Activated T-cell treated with anti-CD3 and anti-CD28 coated beads for 1 hour (primary cell): ENCODE results near the gene HSDL2.
A peak's percentile ranks its signal among the peaks of the same experiment; 100 is the strongest.
"Not testable (repeated sequence)": the region's sequence is repeated elsewhere in the genome, so short reads cannot be mapped to it uniquely, and the experiment has no call there.

Experiments used
- DNase-seq: peaks from one replicate; pipeline ENCODE4 v3.0.0-alpha.2; 2020; ENCODE audit warnings: low read depth

Gene HSDL2

DNA sequence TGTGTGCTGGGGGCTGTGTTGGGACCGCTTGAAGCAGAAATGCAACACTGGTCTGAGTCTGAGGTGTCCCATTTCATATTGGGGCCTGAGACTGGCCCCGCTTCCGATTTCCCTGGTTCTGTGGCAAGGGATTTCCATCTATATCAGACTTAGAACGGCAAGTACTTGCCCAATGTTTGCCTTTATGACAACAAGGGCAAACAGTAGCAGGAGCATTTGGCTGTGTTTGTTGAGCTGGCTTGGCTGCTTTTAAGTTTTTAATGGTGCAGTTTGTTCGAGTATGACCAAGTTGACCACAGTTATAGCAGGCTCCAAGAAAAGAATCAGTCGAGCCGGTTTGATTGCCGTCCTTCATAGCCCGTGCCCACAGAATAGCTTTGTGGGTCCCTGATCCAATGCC is 17.0 kb downstream of the HSDL2 start:
- no peak for DNase-seq

DNA sequence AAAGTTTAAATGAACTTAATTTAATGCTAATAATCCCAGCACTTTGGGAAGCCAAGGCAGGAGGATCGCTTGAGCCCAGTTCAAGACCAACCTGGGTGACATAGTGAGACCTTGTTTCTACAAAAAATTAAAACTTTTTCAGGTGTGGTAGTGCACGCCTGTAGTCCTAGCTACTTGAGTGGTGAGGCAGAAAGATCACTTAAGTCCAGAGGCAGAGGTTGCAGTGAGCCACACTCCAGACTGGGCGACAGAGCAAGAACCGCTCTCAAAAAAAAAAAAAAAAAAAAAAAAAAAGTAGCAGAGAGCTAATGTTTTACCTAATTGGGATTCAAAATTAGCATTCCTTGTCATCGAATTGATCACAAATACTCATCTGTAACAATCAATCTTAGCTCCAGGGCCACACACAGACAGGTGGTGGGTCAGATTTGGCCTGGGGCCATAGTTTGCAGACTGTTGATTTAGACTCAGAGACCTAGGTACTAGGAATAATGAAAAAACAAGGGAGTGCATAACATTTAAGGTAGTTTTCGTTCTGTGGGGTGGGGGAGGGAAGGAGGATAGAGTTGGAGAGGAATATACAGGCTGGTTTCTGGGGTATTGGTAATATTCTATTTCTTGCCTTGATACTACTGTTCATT is 21.4 kb downstream of the HSDL2 start:
- no peak for DNase-seq

- no peak for DNase-seq
Observed at GRCh38 chr9:112403614-112404201, 23.8 kb downstream of the HSDL2 start.

DNA sequence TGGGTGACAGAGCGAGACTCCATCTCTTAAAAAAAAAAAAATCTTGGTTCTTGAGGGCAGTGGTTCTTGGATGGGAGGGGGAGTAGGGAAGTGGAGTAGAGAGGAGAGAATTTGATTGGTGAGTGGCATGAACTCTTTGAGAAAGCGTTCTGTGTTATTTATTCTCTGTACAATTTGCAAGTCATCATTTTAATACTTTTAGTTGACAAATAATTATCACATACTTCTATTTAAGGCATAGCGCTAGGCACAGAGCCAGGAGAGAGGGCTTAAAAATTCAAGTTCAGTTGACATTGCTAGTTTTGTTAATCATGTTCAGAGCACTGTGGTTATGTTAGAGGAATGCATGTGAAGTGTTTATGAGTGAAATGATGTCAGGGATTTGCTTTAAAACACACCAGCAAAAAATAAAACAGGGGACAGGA is 24.6 kb downstream of the HSDL2 start:
- DNase-seq: no peak

GRCh38 chr9:112408275-112408674 is 28.4 kb downstream of the HSDL2 start:
- DNase-seq: no peak

DNA sequence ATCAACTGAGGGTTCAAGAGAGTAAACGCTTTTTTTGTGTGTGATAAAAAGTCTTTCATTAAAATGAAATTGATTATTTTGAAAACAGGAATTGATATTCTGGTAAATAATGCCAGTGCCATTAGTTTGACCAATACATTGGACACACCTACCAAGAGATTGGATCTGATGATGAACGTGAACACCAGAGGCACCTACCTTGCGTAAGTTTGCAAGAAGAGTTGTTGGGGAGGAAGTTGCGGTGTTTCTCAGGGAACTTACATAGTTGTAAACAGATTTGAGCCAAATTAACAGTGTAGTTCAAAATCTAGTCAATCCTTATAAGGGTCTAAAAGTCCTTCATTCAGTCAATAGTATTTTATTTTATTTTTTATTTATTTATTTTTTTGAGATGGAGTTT is 28.9 kb downstream of the HSDL2 start:
- no peak for DNase-seq

DNA sequence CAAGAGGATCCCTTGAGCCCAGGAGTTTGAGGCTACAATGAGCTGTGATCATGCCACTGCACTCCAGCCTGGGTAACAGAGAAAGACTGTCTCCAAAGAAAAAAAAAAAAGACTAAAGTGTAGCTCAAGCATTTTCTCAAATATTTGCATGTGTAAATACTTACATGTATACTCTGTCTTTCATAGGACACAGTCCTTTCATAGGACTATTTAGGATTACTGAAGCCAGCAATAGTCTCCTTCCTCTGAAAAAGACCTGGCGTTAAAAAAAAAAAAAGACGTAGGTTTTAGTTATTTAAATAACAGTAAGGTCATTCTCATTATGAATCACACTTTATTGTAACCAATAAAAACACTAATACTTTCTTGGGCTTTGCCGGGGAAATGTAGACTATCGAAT is 29.9 kb downstream of the HSDL2 start:
- DNase-seq: no peak

DNA sequence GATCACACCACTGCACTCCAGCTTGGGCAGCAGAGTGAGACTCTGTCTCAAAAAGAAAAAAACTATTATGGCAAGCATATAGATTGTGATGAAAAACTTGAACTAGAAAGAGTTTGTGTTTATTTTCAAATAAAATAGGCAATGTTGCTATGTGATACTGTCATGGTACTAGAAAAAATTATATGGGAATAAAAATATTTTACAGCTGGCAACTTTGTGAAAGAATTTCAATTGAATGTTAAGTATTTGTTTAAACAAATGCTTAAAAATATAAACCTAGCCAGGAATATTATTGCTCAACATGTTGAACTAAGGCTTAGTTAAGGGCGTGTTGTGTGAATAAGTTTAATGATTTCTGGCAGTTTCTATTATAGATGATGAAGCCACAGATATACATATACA is 31.7 kb downstream of the HSDL2 start:
- no peak for DNase-seq

DNA sequence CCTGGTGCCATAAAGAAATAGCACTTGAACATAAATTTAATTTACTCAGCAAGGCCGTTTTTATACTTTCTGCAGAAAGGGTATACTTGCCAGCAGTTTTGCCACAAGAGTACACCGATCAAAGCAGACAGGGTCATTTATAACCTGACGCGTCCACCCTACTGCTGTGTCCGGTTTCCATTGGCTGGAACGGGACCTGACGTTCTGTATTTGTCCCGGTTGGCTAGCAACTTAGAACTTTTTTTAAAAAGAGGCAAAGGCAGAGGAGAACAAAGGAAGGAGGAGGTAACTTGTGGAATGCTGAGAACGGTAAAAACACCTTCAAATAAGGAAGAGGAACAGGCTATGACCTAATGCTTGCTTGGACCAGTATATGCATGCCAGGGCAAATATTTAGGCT is 33.8 kb downstream of the HSDL2 start:
- not testable (repeated sequence) for DNase-seq

DNA sequence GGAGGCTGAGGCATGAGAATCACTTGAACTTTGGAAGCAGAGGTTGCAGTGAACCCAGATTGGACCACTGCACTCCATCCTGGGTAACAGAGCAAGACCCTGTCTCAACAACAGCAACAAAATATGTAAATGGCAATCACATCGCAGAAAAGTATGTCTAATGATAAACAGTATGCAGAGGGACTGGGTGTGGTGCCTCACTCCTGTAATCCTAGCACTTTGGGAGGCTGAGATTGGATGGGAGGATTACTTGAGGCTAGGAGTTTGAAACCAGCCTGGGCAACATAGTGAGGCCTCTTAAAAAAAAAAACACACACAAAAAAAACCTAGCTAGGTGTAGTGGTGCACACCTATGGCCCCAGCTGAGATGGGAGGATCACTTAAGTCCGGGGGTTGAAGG is 40.3 kb downstream of the HSDL2 start:
- no peak for DNase-seq

DNA sequence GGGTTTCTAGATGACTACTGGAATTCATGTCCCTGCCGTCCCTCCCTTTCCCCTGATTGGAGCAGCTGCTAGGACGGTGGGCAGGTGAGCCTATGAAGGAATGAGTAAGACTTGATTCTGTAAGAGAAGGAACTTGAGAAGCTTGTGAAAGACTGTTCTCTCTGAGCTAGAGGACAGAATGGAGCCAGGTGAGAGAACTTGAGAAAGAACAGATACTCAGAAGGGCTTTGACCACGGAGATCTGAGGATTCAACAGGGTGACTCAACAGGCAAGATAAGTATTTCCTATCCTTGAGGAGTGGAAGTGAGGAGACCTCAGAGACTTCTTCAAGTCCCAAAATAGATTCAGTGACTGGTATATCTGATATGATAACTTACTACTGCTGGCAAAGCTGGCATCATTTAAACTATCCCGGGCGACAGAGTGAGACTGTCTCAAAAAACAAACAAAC is 41.9 kb downstream of the HSDL2 start:
- DNase-seq: no peak

DNA sequence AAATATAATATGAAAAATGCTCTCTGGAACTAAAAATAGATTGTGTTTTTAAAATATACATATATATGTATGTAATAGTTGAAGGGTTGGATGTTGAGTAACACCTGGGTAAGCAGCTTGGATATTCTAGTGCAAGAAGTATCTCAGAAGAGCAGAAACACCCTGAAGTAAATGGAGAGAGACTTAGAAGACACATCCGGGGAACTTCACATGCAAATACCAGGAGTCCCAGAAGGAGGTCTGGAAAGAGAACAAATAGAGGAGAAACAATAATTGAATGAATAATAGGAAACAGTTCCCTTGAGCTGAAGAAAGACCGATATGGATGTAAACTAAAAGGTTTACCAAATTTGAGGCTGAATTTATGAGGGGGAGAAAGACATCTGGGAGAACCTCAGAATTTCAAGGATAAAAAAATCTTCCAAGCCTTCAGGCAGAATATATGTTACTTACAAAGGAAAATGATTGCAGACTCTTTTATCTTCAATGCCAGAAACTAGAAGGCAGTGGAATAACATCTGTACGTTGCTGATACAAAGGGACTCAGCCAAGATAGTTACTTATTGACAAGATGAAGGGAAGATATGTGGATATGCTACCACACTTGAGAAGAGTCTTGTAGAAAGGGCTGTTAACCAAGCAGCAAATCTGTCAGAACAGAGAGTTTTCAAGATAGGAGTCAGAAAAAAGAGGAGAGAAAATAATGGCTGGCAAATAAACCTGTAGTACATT is 42.7 kb downstream of the HSDL2 start:
- DNase-seq: no peak

GRCh38 chr9:112430006-112430522 is 50.2 kb downstream of the HSDL2 start:
- DNase-seq: no peak

GRCh38 chr9:112433499-112434392 is 53.8 kb downstream of the HSDL2 start:
- no peak for DNase-seq

- no peak for DNase-seq
Observed at GRCh38 chr9:112434487-112434886, 54.6 kb downstream of the HSDL2 start.

DNA sequence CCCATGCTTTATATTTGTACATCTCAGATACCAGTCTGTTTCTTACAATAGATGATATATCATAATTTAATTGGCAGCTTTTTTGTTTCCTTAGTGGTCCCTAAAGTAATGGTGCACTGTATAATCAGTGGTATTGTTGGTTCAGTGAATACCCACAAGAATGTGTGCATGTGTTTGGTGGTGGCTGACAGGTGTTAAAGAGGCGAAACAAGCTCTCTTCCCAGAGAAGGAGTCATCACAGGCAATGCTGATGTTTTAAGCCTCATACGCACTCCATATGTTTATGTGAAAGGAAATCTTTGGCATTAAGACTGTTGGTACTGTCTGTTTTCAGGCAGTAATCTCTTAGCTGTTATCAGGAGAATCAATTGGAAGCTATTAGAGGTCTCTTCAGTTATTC is 57.5 kb downstream of the HSDL2 start:
- no peak for DNase-seq

DNA sequence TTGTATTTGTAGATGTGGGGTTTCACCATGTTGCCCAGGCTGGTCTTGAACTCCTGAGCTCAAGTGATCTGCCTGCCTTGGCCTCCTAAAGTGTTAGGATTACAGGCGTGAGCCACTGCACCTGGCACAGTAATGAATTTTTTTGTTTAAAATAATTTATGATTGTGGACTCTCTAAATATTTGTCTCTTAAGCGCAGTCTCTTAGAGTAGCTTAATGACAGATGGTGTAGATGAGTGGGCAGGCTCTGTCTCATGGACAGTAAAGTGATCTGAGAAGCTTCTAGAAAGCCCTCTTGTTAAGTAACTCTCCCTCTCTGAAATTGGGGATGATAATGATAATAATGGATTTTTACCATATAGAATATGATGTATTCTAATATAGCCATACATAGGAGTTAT is 59.3 kb downstream of the HSDL2 start:
- DNase-seq: no peak

GRCh38 chr9:112439825-112440224 is 59.9 kb downstream of the HSDL2 start:
- DNase-seq: no peak

DNA sequence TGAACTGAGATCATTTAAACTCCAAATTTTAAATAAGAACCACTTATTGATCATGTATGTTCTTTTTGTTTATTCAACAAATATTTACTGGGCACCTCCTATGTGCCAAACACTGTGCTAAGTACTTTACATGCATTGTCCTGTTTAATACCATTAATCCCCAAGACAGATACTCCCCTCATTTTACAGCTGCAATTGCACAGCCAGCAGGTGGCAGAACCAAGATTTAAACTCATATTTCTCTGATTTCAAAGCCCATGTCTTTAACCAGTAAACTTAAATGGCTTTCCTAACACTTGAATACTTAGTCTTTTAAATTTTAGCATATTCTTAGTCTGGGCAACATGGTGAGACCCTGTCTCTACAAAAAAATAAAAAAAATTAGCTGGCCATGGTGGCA is 63.3 kb downstream of the HSDL2 start:
- peak; percentile 3 for DNase-seq

DNA sequence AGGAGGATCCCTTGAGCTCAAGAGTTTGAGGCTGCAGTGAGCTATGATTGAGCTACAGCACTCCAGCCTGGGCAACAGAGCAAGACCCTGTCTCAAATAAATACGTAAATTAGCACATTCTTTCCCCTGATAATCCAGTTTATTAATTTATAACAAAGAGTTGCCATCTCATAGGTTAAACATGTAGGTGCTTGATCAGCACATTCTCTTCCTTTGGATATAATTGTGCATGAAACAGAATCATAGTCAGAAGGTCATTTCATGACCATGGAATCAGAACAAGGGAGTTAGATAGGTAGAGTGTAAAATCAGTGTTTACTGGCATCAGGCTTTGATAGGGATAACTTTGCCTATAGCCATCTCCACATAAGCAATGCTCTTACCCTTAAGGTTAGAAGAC is 63.7 kb downstream of the HSDL2 start:
- DNase-seq: no peak

DNA sequence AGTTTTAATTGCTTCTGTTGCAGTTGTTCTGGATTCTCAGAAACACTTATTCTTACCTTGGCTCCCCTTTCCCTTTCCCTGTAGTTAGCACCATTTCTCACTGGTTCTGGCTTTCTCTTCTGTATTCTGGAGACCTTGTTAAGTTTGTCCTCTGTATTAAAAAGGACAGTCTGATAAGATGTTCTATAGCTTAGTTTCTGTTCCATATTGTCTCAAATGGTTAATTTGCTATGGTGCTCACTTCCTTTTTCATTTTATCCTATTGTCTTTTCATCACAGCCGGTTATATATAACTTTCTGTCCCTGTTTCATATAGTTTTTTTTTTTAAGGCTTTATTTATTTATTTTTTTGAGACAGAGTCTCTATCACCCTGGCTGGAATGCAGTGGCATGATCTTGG is 65.3 kb downstream of the HSDL2 start:
- no peak for DNase-seq

- no peak for DNase-seq
Observed at GRCh38 chr9:112446080-112446479, 66.2 kb downstream of the HSDL2 start.
